RWPE2 (cell line): Measurements from ENCODE around the gene CFAP68.

Experiments
- ATAC-seq: fragments of 200-7000 bp; cut with Tn5 transposase; 3 replicates; pipeline ENCODE4 v1.9.1; 2021; ENCODE audit warnings: low read depth
- DNase-seq: peaks from one replicate; pipeline ENCODE4 v3.0.0-alpha.2; 2020; ENCODE audit warnings: low spot score
- H3K27ac ChIP-seq: fragments of 450-650 bp; 2 replicates; pipeline ENCODE4 v1.5.1; 2017; ENCODE audit warnings: mild to moderate bottlenecking; ENCODE audit not compliant: poor library complexity, severe bottlenecking
- H3K27me3 ChIP-seq: fragments of 250-450 bp; sonication (Bioruptor Pico); 2 replicates; pipeline ENCODE4 v1.5.1; 2021; ENCODE audit warnings: mild to moderate bottlenecking, moderate library complexity; ENCODE audit not compliant: insufficient read depth, poor library complexity, severe bottlenecking
- H3K36me3 ChIP-seq: fragments of 250-450 bp; sonication (Bioruptor Pico); 2 replicates; pipeline ENCODE4 v1.5.1; 2020; ENCODE audit warnings: low read depth, mild to moderate bottlenecking, moderate library complexity
- H3K4me1 ChIP-seq: fragments of 250-450 bp; sonication (Bioruptor Pico); 2 replicates; pipeline ENCODE4 v1.5.1; 2021; ENCODE audit warnings: mild to moderate bottlenecking, moderate library complexity; ENCODE audit not compliant: insufficient read depth, poor library complexity, severe bottlenecking
- H3K4me3 ChIP-seq: fragments of 250-450 bp; sonication (Bioruptor Pico); 2 replicates; pipeline ENCODE4 v1.5.1; 2021; ENCODE audit warnings: mild to moderate bottlenecking, moderate library complexity; ENCODE audit not compliant: severe bottlenecking
- H3K9me3 ChIP-seq: fragments of 250-450 bp; sonication (Bioruptor Pico); 2 replicates; pipeline ENCODE4 v1.5.1; 2021; ENCODE audit warnings: mild to moderate bottlenecking, moderate library complexity; ENCODE audit not compliant: severe bottlenecking
- CTCF ChIP-seq: fragments of 450-650 bp; IDR thresholded peaks from one replicate; pipeline ENCODE4 v1.5.1; 2017; ENCODE audit warnings: mild to moderate bottlenecking, moderate library complexity; ENCODE audit not compliant: poor library complexity, severe bottlenecking

Gene CFAP68

GRCh38 chr11:111933872-111934271 lies 54.5 kb downstream of the CFAP68 start:
- peaks cover 13% of the 10 kb centered on the region for H3K4me1 ChIP-seq
- ATAC-seq (no peak), DNase-seq (no peak)
- no peaks in the 10 kb centered on the region for H3K9me3 ChIP-seq
- H3K4me3 ChIP-seq = no peak overlapping the region
- no peak overlapping the region for H3K27ac ChIP-seq
- H3K36me3 ChIP-seq = no peaks in the 10 kb centered on the region
- no peaks in the 10 kb centered on the region for H3K27me3 ChIP-seq
- no peak for TF ChIP-seq CTCF

- no peak for ATAC-seq
These were observed 55.0 kb downstream of the CFAP68 start for GRCh38 chr11:111934306-111934705.

More at GRCh38 chr11:111934306-111934705, 55.0 kb downstream of the CFAP68 start:
- Histone ChIP-seq H3K4me3 (no peak overlapping the region), H3K27me3 (no peaks in the 10 kb centered on the region), H3K9me3 (no peaks in the 10 kb centered on the region), H3K27ac (no peak overlapping the region), H3K4me1 (peaks cover 17% of the 10 kb centered on the region), H3K36me3 (no peaks in the 10 kb centered on the region)
- no peak for TF ChIP-seq CTCF
- no peak for DNase-seq
